A549 (cell line): ENCODE measurements around the gene CCDC34.

Experiments used
- CTCF ChIP-seq: fragments of >200 bp; sonication (Bioruptor Twin); formaldehyde crosslinking; IDR thresholded peaks from 3 replicates; pipeline ENCODE4 v1.5.1; 2016
- EHMT2 ChIP-seq: fragments of 200-600 bp; sonication (generic); IDR thresholded peaks from 2 replicates; pipeline ENCODE4 v1.6.1; 2016; ENCODE audit warnings: antibody characterized with exemption, low read depth, mild to moderate bottlenecking, moderate library complexity
- EP300 ChIP-seq, 2 experiments: fragments of >200 bp; sonication (Bioruptor Twin); formaldehyde crosslinking; IDR thresholded peaks; 2 replicates in 1 of 2; 3 replicates in 1 of 2; pipeline ENCODE4 v1.6.1; 2016 to 2017
- MAFK ChIP-seq: fragments of 450-650 bp; IDR thresholded peaks from 2 replicates; pipeline ENCODE4 v1.6.1; 2014; ENCODE audit not compliant: partially characterized antibody
- MAX ChIP-seq: IDR thresholded peaks from 2 replicates; pipeline ENCODE4 v1.6.1; 2012
- POLR2A ChIP-seq: IDR thresholded peaks from 2 replicates; pipeline ENCODE4 v1.6.1; 2012; ENCODE audit warnings: mild to moderate bottlenecking, low read length
- POLR2AphosphoS2 ChIP-seq: conservative IDR thresholded peaks from 2 replicates; pipeline ENCODE4 v1.6.1; 2012; ENCODE audit warnings: low read length, improper control_type of control experiment, inconsistent platforms
- REST ChIP-seq: fragments of 200-600 bp; sonication (generic); IDR thresholded peaks from 2 replicates; pipeline ENCODE4 v1.6.1; 2016; ENCODE audit warnings: antibody characterized with exemption, mild to moderate bottlenecking, moderate library complexity
- SMC3 ChIP-seq: fragments of >200 bp; sonication (Bioruptor Twin); formaldehyde crosslinking; IDR thresholded peaks from 3 replicates; pipeline ENCODE4 v1.6.1; 2018; ENCODE audit warnings: inconsistent platforms

- no peak for TF ChIP-seq EP300 (IDR thresholded peaks at IDR 0.05)
- no peak for TF ChIP-seq MAFK
- TF ChIP-seq CTCF, result no peak
- TF ChIP-seq REST, result no peak
- no peak for TF ChIP-seq POLR2A
- no peak for TF ChIP-seq SMC3
- TF ChIP-seq MAX, result no peak
- no peak for TF ChIP-seq EHMT2
- TF ChIP-seq POLR2AphosphoS2, result no peak
Observed at GRCh38 chr11:27392278-27393114, 29.5 kb upstream of the CCDC34 start.
